ENCODE data around the gene HBZ.
"Not testable (repeated sequence)": the region's sequence is repeated elsewhere in the genome, so short reads cannot be mapped to it uniquely, and the experiment has no call there.

The HBZ gene

DNA sequence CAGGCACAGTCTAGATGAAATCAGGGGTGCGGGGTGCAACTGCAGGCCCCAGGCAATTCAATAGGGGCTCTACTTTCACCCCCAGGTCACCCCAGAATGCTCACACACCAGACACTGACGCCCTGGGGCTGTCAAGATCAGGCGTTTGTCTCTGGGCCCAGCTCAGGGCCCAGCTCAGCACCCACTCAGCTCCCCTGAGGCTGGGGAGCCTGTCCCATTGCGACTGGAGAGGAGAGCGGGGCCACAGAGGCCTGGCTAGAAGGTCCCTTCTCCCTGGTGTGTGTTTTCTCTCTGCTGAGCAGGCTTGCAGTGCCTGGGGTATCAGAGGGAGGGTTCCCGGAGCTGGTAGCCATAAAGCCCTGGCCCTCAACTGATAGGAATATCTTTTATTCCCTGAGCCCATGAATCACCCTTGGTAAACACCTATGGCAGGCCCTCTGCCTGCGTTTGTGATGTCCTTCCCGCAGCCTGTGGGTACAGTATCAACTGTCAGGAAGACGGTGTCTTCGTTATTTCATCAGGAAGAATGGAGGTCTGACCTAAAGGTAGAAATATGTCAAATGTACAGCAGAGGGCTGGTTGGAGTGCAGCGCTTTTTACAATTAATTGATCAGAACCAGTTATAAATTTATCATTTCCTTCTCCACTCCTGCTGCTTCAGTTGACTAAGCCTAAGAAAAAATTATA is 25.7 kb downstream of the HBZ start:
- DNase-seq (ENCODE audit: low read depth in 4 of 4, low spot score in 1 of 4): no peak

DNA sequence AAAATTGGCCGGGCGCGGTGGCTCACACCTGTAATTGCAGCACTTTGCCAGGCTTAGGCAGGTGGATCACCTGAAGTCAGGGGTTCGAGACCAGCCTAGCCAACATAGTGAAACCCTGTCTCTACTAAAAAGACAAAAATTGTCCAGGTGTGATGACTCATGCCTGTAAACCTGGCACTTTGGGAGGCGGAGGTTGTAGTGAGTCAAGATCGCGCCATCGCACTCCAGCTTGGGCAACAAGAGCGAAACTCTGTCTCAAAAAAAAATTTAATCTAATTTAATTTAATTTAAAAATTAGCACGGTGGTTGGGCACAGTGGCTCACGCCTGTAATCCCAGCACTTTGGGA is 26.2 kb downstream of the HBZ start:
- DNase-seq (ENCODE audit: low read depth in 4 of 4, low spot score in 1 of 4): no peak

DNA sequence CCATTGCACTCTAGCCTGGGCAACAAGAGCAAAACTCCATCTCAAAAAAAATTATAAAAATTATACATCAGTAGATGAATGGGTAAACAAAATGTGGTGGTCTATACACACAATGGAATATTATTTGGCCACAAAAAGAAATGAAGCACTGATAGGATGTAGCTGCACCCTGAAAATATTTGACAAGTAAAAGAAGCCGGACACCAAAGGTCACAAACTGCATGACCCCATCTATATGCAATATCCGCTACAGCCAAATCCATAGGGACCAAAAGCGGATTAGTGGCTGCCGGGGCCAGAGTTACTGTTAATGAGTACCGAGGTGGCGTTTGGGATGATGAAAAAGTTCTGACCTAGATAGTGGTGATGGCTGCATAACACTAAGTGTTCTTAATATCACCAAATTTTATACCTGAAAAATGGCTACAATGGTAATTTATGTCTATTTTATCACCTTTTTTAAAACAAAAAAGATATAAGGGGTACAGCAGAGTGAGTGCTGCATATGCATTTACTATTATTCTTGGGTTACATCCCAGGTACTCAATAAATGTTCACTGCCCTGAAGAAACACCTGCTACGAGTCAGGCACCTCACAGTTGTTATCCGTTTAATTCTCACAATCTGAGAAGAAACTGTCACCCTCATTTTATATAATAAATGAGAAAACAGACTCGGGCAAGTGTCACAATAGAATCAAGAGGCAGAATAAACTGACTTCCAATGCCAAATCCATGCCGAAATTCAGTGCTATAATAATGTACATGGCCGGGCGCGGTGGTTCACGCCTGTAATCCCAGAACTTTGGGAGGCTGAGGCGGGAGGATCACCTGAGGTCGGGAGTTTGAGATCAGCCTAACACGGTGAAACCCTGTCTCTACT is 27.0 kb downstream of the HBZ start:
- DNase-seq (ENCODE audit: low read depth in 4 of 4, low spot score in 1 of 4): no peak

GRCh38 chr16:180101-180675 is 27.7 kb downstream of the HBZ start, which contains the start of gene HBQ1:
Gene HBQ1, plus strand, starts transcription at chr16:180459. Its CDS starts 28 bp downstream, at chr16:180487.
- DNase-seq (ENCODE audit: low read depth in 4 of 4, low spot score in 1 of 4): no peak

GRCh38 chr16:180681-181564 is 28.5 kb downstream of the HBZ start:
- DNase-seq (ENCODE audit: low read depth in 4 of 4, low spot score in 1 of 4): peak in 3 of 4 experiments; percentile 75 to 80 (median 76)

GRCh38 chr16:181565-182021 is 29.1 kb downstream of the HBZ start:
- DNase-seq (ENCODE audit: low read depth in 4 of 4, low spot score in 1 of 4): peak in 1 of 4 experiments; percentile 65

DNA sequence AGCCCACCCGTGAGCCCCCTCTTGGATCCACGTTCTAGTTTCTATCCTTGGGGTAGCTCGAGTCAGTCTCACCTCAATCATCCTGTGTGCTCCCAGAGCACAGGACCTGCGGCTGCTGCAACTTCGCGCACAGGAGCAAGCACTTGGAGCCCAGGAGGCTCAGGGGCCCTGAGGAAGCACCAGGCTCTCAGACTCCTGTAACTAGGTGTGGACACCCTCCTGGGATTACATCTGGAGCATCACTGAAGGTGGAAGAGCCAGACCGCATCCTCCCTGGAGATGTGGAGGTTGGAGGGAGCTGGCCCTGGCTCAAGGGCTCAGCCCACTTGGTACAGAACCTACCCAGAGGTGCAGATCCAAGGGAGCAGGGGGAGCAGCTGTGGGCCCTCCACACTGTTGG is 30.6 kb downstream of the HBZ start:
- no peak for DNase-seq (ENCODE audit: low read depth in 4 of 4, low spot score in 1 of 4)

DNA sequence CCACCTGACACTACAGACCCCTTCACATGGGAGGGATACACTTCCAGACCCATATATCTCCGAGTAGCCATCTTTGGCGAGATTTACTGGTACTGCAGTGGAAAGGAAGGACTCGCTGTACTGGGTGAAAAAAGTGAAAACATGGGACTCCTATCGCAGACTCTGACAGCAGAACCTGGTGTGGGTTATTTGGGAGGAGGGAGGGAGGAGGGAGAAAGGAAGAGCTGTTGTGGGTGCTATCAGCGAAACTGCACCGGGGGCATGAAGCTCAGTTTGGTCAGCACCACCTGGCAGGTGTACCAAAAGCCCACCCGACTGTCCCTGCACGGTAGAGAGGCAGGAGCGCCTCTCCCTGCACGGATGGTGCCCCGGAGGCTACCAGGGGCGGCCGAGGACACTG is 32.8 kb downstream of the HBZ start:
- DNase-seq (ENCODE audit: low read depth in 4 of 4, low spot score in 1 of 4): no peak

DNA sequence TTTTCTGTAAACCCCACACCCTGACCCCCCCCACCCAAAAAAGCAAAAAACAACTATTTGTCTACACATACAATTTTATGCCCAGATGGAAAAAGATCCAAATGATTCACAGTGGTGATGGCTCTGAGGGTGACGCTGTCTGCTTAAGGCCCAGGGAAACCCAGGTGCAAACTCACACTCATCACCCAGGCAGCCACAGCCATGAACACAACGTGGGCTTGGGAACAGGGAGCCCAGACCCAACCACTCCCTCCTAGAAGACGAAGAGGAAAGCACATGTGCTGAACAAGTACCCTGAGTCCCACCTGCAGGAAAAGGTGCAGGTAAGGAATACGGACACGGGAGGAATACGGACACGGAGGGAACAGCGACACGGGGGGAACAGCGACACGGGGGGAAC is 33.2 kb downstream of the HBZ start:
- DNase-seq (ENCODE audit: low read depth in 4 of 4, low spot score in 1 of 4): no peak

- DNase-seq (ENCODE audit: low read depth in 4 of 4, low spot score in 1 of 4): no peak
Measured at GRCh38 chr16:187330-187729, 34.9 kb downstream of the HBZ start.

- no peak for DNase-seq (ENCODE audit: low read depth in 4 of 4, low spot score in 1 of 4)
Measured at GRCh38 chr16:188674-189073, 36.2 kb downstream of the HBZ start.

GRCh38 chr16:189604-190186 is 37.3 kb downstream of the HBZ start:
- no peak for DNase-seq (ENCODE audit: low read depth in 4 of 4, low spot score in 1 of 4)

- DNase-seq (ENCODE audit: low read depth in 4 of 4, low spot score in 1 of 4): no peak
Measured at GRCh38 chr16:191831-192230, 39.4 kb downstream of the HBZ start.

DNA sequence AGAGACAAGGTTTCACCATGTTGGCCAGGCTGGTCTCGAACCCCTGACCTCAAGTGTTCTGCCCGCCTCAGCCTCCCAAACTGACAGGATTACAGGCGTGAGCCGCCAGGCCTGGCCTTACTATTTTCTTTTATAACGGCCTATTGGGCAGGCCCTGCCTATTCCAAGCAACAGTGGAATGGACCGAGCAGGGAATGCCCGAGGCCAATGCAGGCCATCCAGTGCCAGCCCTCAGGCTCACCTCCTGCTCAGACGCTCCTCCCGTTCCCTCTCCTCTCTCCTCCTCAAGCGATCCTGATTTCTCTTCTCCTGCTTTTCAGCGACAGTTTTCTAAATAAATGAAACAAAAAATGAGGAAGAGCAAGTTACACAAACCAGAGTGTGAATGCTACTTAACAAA is 40.2 kb downstream of the HBZ start:
- no peak for DNase-seq (ENCODE audit: low read depth in 4 of 4, low spot score in 1 of 4)

- DNase-seq (ENCODE audit: low read depth in 4 of 4, low spot score in 1 of 4): no peak
Measured at GRCh38 chr16:193441-193840, 41.0 kb downstream of the HBZ start.

DNA sequence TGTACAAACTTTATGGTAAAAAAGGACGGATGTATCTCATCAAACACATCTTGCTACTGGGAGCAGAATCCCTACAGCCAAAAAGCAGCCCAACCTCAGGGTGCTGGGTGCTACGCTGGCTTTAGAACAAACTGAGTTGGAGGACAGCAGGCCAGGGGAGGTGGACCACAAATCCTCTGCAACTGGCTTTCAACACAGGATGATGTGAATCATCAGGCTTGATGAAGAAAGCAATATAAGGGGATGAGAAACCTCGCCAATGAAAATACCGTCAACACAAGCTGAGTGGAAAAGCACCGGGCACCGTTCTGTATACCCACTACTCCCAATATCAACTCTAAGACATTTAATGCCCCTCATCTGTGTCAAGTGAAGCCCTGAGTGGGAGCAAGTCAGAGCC is 42.1 kb downstream of the HBZ start:
- DNase-seq (ENCODE audit: low read depth in 4 of 4, low spot score in 1 of 4): no peak

DNA sequence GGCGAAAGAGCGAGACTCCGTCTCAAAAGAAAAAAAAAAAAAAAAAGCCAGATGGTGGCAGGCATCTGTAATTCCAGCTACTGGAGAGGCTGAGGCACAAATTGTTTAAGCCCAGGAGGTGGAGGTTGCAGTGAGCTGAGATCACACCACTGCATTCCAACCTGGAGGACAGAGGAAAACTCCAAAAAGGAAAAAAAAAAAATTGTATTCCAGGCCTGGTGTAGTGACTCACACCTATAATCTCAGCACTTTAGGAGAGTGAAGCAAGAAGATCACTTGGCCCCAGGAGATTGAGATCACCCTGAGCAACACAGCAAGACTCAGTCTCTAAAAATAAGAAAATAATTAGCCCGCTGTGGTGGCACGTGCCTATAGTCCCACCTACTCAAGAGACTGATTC is 47.9 kb downstream of the HBZ start:
- DNase-seq (ENCODE audit: low read depth in 4 of 4, low spot score in 1 of 4): no peak

DNA sequence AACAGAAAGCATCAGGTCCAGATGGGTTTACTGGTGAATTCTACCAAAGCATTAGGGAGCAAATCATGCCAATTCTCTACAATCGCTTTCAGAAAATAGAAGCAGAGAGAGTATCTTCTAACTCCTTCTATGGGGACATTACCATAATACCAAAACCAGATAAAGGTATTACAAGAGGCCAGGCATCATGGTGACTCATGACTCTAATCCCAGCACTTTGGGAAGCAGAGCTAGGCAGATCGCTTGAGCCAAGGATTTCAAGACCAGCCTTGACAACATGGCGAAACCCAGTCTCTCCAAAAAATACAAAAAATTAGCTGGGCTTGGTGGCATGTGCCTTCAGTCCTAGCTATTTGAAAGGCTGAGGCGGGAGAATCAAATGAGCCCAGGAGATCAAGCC is 50.8 kb downstream of the HBZ start:
- no peak for DNase-seq (ENCODE audit: low read depth in 4 of 4, low spot score in 1 of 4)

DNA sequence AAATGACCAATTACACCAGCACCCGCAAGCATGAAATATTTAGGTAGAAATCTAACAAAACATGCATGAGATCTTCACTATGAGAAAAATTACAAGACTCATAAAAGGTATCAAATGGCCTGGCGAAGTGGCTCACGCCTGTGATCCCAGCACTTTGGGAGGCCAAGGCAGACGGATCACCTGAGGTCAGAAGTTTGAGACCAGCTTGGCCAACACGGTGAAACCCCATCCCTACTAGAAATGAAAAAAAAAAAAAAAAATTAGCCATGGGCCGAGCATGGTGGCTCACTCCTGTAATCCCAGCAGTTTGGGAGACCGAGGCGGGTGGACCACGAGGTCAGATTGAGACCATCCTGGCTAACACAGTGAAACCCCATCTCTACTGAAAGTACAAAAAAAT is 51.6 kb downstream of the HBZ start:
- DNase-seq (ENCODE audit: low read depth in 4 of 4, low spot score in 1 of 4): not testable (repeated sequence)

Measured in stimulated activated CD4-positive, alpha-beta T cell treated with anti-CD3 and anti-CD28 coated beads, Interleukin-1b, Interleukin-23, amount 100 ng/mL, for 24 hours (primary cell).